ENCODE measurements around the gene FBXO44.
A peak's percentile ranks its signal among the peaks of the same experiment; 100 is the strongest.

The FBXO44 gene

GRCh38 chr1:11711490-11711889 lies 56.8 kb downstream of the FBXO44 start:
- Histone ChIP-seq H3K23ac (ENCODE audit: low read length) (no peak overlapping the region), H3K27me3 (ENCODE audit: insufficient read depth, low read length, poor library complexity) (no peaks in the 10 kb centered on the region), H2BK15ac (replicated peaks; ENCODE audit: low read depth) (no peak overlapping the region), H3K79me1 (ENCODE audit: low read length) (no peaks in the 10 kb centered on the region), H3K4me3 (ENCODE audit: low read length) (no peak overlapping the region), H3K79me2 (ENCODE audit: control insufficient read depth, insufficient read depth, low read length) (no peaks in the 10 kb centered on the region), H2BK5ac (ENCODE audit: low read length) (no peak overlapping the region), H3K27ac (ENCODE audit: low read depth, low read length) (no peak overlapping the region), H3K4me2 (ENCODE audit: low read length) (no peak overlapping the region), H3K36me3 (ENCODE audit: control insufficient read depth, insufficient read depth, low read length) (no peaks in the 10 kb centered on the region), H3K4ac (ENCODE audit: low read depth, low read length) (no peak overlapping the region), H3K9ac (ENCODE audit: low read length) (no peak overlapping the region), H4K8ac (ENCODE audit: low read depth, low read length) (no peak overlapping the region), H3K18ac (ENCODE audit: low read length) (no peak overlapping the region), H3K4me1 (ENCODE audit: control insufficient read depth, low read depth, low read length) (peaks cover 6% of the 10 kb centered on the region), H4K5ac (ENCODE audit: low read length) (no peak overlapping the region), H2BK120ac (ENCODE audit: low read depth, low read length) (no peak overlapping the region), H3K56ac (ENCODE audit: low read length) (peak overlapping the region; percentile 50), H2AK5ac (ENCODE audit: low read length) (no peak overlapping the region)
- no peak for DNase-seq
- WGBS (ENCODE audit: extremely low coverage, insufficient coverage, low lambda C conversion rate): no CpG with 5 or more reads among the region's 5 CpGs

GRCh38 chr1:11712285-11712684 lies 57.6 kb downstream of the FBXO44 start:
- no peak overlapping the region for H2AK5ac ChIP-seq (ENCODE audit: low read length)
- H3K79me2 ChIP-seq (ENCODE audit: control insufficient read depth, insufficient read depth, low read length): no peaks in the 10 kb centered on the region
- no peak for DNase-seq
- peaks cover 5% of the 10 kb centered on the region for H3K4me1 ChIP-seq (ENCODE audit: control insufficient read depth, low read depth, low read length)
- no peaks in the 10 kb centered on the region for H3K79me1 ChIP-seq (ENCODE audit: low read length)
- H3K56ac ChIP-seq (ENCODE audit: low read length): no peak overlapping the region
- H2BK15ac ChIP-seq (replicated peaks; ENCODE audit: low read depth): no peak overlapping the region
- H3K4ac ChIP-seq (ENCODE audit: low read depth, low read length): no peak overlapping the region
- H2BK120ac ChIP-seq (ENCODE audit: low read depth, low read length): no peak overlapping the region
- H3K4me2 ChIP-seq (ENCODE audit: low read length): no peak overlapping the region
- H3K36me3 ChIP-seq (ENCODE audit: control insufficient read depth, insufficient read depth, low read length): no peaks in the 10 kb centered on the region
- H2BK5ac ChIP-seq (ENCODE audit: low read length): no peak overlapping the region
- H3K27me3 ChIP-seq (ENCODE audit: insufficient read depth, low read length, poor library complexity): no peaks in the 10 kb centered on the region
- H4K8ac ChIP-seq (ENCODE audit: low read depth, low read length): no peak overlapping the region
- H3K9ac ChIP-seq (ENCODE audit: low read length): no peak overlapping the region
- no peak overlapping the region for H4K5ac ChIP-seq (ENCODE audit: low read length)
- no CpG with 5 or more reads among the region's 8 CpGs for WGBS (ENCODE audit: extremely low coverage, insufficient coverage, low lambda C conversion rate)
- no peak overlapping the region for H3K4me3 ChIP-seq (ENCODE audit: low read length)
- no peak overlapping the region for H3K27ac ChIP-seq (ENCODE audit: low read depth, low read length)
- H3K18ac ChIP-seq (ENCODE audit: low read length): no peak overlapping the region
- no peak overlapping the region for H3K23ac ChIP-seq (ENCODE audit: low read length)

All from mesendoderm (in vitro differentiated cells).